Measurements from ENCODE around the gene POU2AF2.

POU2AF2 gene

DNA sequence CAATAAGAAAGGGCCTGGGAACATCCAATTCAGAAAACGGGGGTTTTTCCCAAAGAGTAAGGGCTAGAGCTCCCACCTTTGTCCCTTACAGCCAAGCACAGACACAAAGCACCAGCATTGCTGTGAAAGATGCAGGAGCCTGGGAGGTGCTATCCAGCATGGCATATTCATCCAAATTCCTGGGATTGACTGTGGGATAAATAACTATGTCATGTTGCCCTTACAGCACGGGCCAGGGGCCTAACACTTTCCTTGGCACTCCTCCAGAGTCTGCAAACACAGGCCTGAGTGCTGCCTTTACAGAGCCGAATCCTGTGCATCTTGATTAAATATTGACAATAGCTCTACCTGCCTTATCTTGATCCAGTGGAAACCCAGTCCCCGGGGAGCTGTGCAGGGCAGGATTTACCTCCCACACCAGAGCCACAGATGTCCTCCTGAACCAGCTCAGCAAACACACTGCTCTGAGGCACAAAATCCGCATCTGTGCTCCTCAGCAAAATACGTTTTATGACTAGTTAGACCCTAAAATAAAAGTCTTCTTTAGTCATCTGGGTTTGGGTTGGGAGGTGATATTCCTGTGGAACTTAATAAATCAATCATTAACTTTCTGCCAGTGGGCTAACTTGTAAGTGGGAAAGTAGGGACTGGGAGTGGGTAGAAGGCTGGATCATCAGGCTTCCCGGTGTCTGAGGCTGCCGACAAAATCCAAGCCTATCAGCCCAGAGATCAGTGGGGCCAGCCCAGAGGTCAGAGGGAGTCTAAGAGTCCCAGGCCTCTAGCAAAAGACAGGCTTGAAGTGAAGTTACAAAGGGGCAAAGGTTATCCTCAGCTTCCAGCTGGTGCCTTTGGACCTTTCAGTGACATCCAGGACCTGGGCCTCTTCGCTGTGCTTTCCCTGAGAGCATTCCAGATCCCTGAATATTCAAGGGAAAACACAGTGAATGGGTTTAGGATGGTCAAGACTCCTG is 89.3 kb downstream of the POU2AF2 start:
- DNase-seq = no peak

DNA sequence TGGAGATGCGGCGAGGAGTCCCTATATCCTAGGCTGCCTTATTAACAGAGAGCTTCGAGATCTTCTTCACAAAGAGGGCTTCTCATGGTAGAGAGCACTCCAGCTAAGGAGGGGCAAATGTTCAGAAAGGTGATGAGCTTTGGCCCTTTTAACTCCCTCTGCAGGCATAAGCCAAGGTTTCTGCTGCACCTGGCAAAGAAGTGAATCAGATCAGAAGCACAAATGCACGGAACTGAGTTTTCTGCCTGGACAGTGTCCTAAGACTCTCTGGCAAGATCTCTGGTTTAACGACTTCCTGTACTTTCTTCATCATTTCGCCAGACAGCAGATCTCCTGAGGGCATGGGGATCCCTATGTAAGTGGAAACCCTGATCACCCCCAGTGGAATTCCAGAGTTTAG is 90.0 kb downstream of the POU2AF2 start:
- no peak for DNase-seq

Data from effector CD4-positive, alpha-beta T cell (primary cell).